ENCODE measurements around the gene SFR1.

- TF ChIP-seq CTCF (IDR thresholded peaks at IDR 0.05) (no peak), POLR2A (IDR thresholded peaks at IDR 0.05) (no peak)
Measured at GRCh38 chr10:104077247-104077646, 44.7 kb upstream of the SFR1 start.
